D721Med (cell line): ENCODE measurements around the gene PDLIM5.
"Not testable (repeated sequence)": the region's sequence is repeated elsewhere in the genome, so short reads cannot be mapped to it uniquely, and the experiment has no call there.

Experiments
- DNase-seq: peaks from one replicate; pipeline ENCODE4 v3.0.0; 2011; ENCODE audit warnings: low spot score; ENCODE audit not compliant: insufficient read length
- FAIRE-seq: peaks from 2 replicates; lab custom pipeline; 2011; peaks lifted over from hg19 to GRCh38; lab: Jason Lieb, UNC
- CTCF ChIP-seq: IDR thresholded peaks from 2 replicates; pipeline ENCODE4 v1.5.1; 2012; ENCODE audit warnings: mild to moderate bottlenecking, control low read depth; ENCODE audit not compliant: insufficient read depth; ENCODE audit errors: missing control alignments

PDLIM5 gene

DNA sequence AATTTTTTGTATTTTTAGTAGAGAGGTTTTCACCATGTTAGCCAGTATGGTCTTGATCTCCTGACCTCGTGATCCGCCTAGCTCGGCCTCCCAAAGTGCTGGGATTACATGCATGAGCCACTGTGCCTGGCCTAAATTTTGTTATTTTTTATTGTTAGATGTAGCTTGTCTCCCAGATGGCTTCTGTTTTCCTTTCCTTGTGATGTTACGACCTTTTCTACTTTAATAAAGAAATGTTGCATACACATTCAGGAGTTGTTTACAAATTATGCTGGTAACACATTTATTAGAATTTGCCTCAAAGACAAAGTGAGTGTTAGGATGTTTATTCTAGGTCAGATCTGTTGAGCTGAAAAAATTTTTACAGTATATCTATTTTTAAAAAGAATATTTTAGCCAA is 18.4 kb downstream of the PDLIM5 start:
- DNase-seq, result no peak
- no peak for FAIRE-seq
- no peak for TF ChIP-seq CTCF

DNA sequence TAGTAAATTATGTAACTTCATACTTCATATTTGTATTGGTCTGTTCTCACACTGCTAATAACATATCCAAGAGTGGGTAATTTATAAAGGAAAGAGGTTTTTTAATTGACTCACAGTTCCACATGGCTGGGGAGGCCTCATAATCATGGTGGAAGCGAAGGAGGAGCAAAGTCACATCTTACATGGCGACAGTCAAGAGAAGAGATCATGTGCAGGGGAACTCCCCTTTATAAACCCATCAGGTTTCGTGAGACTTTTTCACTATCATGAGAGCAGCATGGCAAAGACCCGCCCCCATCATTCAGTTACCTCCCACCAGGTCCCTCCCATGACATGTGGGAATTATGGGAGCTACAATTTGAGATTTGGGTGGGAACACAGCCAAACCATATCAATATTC is 19.0 kb downstream of the PDLIM5 start:
- FAIRE-seq, DNase-seq: not testable (repeated sequence)

DNA sequence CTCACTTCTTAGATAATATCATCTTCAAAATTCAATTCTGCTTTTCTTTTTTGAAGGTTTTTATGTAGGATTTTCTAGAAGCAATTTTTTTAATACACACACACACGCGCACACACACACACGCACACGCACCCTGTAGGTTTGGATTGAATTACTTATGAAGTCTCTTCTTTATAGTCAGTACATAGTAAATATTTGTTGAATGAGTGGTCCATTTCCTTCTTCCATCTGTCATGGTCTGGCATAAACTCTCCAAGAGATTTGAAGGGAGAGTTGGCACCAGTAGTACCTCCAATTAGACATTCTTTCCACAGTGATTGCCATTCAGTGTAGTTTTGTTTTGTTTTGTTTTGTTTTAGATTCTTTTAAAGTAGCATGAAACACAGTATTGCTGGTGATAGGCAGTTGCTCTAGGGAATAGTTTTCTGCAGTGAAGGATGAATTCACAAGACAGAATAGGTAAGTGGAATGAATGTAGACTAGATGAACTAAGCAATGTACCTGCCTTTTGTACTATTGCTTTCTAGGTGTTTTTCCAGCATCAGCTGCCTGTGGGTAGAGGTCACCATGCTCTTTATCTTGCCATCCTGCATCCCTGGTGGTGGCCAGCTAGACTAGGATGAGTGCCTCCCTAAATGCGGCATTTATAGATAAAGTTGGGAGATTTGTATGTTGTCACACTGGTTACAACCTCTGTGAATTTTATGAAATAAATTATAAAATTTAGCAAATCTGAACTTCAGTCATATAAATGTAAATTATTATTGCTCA is 20.5 kb downstream of the PDLIM5 start:
- DNase-seq, result no peak
- no peak for TF ChIP-seq CTCF
- no peak for FAIRE-seq

- no peak for FAIRE-seq
- no peak for DNase-seq
- no peak for TF ChIP-seq CTCF
Observed at GRCh38 chr4:94475050-94475449, 23.3 kb downstream of the PDLIM5 start.

- FAIRE-seq (no peak), DNase-seq (no peak)
- TF ChIP-seq CTCF, result no peak
Observed at GRCh38 chr4:94475794-94476193, 24.1 kb downstream of the PDLIM5 start.

GRCh38 chr4:94477227-94477626 is 25.5 kb downstream of the PDLIM5 start:
- DNase-seq (no peak), FAIRE-seq (no peak)
- TF ChIP-seq CTCF, result no peak

DNA sequence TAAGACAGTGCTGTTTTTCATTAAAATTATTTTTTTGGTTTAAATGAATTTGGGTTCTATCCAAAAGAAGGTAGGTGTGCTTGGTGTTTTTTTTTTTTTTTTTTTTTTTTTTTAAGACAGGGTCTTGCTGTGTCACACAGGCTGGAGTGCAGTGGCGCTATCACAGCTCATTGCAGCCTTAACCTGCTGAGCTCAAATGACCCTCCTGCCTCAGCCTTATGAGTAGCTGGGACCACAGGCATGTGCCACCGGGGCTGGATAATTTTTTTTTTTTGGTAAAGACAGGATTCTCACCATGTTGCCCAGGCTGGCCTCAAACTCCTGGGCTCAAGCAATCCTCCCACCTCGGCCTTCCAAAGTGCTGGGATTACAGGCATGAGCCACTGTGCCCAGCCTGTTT is 27.1 kb downstream of the PDLIM5 start:
- FAIRE-seq, DNase-seq: not testable (repeated sequence)

- no peak for TF ChIP-seq CTCF
- no peak for FAIRE-seq
- DNase-seq, result no peak
Observed at GRCh38 chr4:94479358-94480141, 27.8 kb downstream of the PDLIM5 start.
